ENCODE results near the gene CLPTM1. TPM values are rescaled to one million over a fixed set of nuclear protein-coding genes. Genes with fewer than 3 reads are reported as not detected.

The CLPTM1 gene
- total and polyA plus RNA-seq, 2 donors (not counting 3 experiments of a cell fraction or from before 2014, with no cell fraction given): 108 to 176 TPM

- intact Hi-C loops (cut with micrococcal nuclease): no loop called here
- CTCF ChIA-PET: interaction anchor here (0.7 kb wide), 1 partner anchor 9 kb away, joined by 4 read pairs; no protein-coding TSS in a partner anchor
- Histone ChIP-seq H3K4me3 (replicated peaks in 1 of 3; ENCODE audit: insufficient read depth in 1 of 3, low read depth in 1 of 3, low read length in 3 of 3) (no peak overlapping the region), H3K9me3 (replicated peaks; ENCODE audit: control insufficient read depth, insufficient read depth, low read length) (no peaks in the 10 kb centered on the region), H3K36me3 (ENCODE audit: control insufficient read depth in 2 of 2, extremely low read depth in 1 of 2, insufficient read depth in 2 of 2, low read length in 2 of 2) (peaks cover 0 to 2% of the 10 kb centered on the region in 2 experiments), H3K27me3 (ENCODE audit: control insufficient read depth in 2 of 2, insufficient read depth in 2 of 2, low read length in 2 of 2) (no peaks in the 10 kb centered on the region), H2AFZ (ENCODE audit: low read depth, low read length) (no peak overlapping the region), H3K9ac (replicated peaks; ENCODE audit: extremely low read depth, insufficient read depth, low read length) (no peak overlapping the region), H4K20me1 (replicated peaks; ENCODE audit: control insufficient read depth, extremely low read depth, insufficient read depth, low read length) (no peaks in the 10 kb centered on the region), H3K4me1 (ENCODE audit: control insufficient read depth, extremely low read depth, insufficient read depth, low read length) (no peaks in the 10 kb centered on the region), H3K4me2 (ENCODE audit: insufficient read depth, low read length) (no peak overlapping the region), H3K79me2 (ENCODE audit: control insufficient read depth, insufficient read depth, low read length) (no peaks in the 10 kb centered on the region), H3K27ac (ENCODE audit: insufficient read depth, low read depth, low read length) (no peak overlapping the region), H3K9me1 (replicated peaks; ENCODE audit: control insufficient read depth, extremely low read depth, insufficient read depth, low read length) (no peaks in the 10 kb centered on the region)
- POLR2A ChIA-PET: no interaction called here
- dilution Hi-C loops (cut with MboI; ENCODE audit: extremely low pct_ligation_motif_present, low sequenced_read_pairs): no loop called here
- BruUV-seq (replicated peaks): no TSS peak
- FAIRE-seq: no peak
- no peak for TF ChIP-seq POLR2AphosphoS5 (IDR thresholded peaks at IDR 0.05; ENCODE audit: insufficient read depth, low read depth, low read length)
- TF ChIP-seq POLR2A (IDR thresholded peaks at IDR 0.05; ENCODE audit: low read depth, low read length): no peak
- no peak for TF ChIP-seq MYC (IDR thresholded peaks at IDR 0.05; ENCODE audit: low read depth, low read length)
- TF ChIP-seq GATA2 (IDR thresholded peaks at IDR 0.05; ENCODE audit: insufficient read depth, insufficient read length, low read depth, low read length): no peak
- DNase-seq (ENCODE audit: low read depth, low spot score): no peak
These were observed 67.9 kb downstream of the CLPTM1 start for GRCh38 chr19:45023048-45023447.

GRCh38 chr19:45025264-45025663 lies 70.1 kb downstream of the CLPTM1 start:
- H3K4me2 ChIP-seq (ENCODE audit: insufficient read depth, low read length): no peak overlapping the region
- intact Hi-C loops (cut with micrococcal nuclease) (no loop called here), dilution Hi-C loops (cut with MboI; ENCODE audit: extremely low pct_ligation_motif_present, low sequenced_read_pairs) (no loop called here)
- peaks cover 0 to 6% of the 10 kb centered on the region in 2 experiments for H3K36me3 ChIP-seq (ENCODE audit: control insufficient read depth in 2 of 2, extremely low read depth in 1 of 2, insufficient read depth in 2 of 2, low read length in 2 of 2)
- H3K9me3 ChIP-seq (replicated peaks; ENCODE audit: control insufficient read depth, insufficient read depth, low read length): no peaks in the 10 kb centered on the region
- no peaks in the 10 kb centered on the region for H3K4me1 ChIP-seq (ENCODE audit: control insufficient read depth, extremely low read depth, insufficient read depth, low read length)
- TF ChIP-seq, protein P1, sequence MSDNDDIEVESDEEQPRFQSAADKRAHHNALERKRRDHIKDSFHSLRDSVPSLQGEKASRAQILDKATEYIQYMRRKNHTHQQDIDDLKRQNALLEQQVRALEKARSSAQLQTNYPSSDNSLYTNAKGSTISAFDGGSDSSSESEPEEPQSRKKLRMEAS (IDR thresholded peaks at IDR 0.05; ENCODE audit: insufficient read depth, insufficient read length): no peak
- TF ChIP-seq EZH2 (IDR thresholded peaks at IDR 0.05; ENCODE audit: borderline replicate concordance, low read depth, low read length, severe bottlenecking) (no peak), MYC (IDR thresholded peaks at IDR 0.05; ENCODE audit: low read depth, low read length) (no peak), FOS (IDR thresholded peaks at IDR 0.05; ENCODE audit: borderline replicate concordance, insufficient read depth, low read length) (no peak), JUN (IDR thresholded peaks at IDR 0.05; ENCODE audit: borderline replicate concordance, insufficient read depth, insufficient read length, low read depth) (no peak), POLR2AphosphoS5 (IDR thresholded peaks at IDR 0.05; ENCODE audit: insufficient read depth, low read depth, low read length) (no peak), GATA2 (IDR thresholded peaks at IDR 0.05; ENCODE audit: insufficient read depth, insufficient read length, low read depth, low read length) (no peak), POLR2A (IDR thresholded peaks at IDR 0.05; ENCODE audit: low read depth, low read length) (no peak)
- TF ChIP-seq, protein P2, sequence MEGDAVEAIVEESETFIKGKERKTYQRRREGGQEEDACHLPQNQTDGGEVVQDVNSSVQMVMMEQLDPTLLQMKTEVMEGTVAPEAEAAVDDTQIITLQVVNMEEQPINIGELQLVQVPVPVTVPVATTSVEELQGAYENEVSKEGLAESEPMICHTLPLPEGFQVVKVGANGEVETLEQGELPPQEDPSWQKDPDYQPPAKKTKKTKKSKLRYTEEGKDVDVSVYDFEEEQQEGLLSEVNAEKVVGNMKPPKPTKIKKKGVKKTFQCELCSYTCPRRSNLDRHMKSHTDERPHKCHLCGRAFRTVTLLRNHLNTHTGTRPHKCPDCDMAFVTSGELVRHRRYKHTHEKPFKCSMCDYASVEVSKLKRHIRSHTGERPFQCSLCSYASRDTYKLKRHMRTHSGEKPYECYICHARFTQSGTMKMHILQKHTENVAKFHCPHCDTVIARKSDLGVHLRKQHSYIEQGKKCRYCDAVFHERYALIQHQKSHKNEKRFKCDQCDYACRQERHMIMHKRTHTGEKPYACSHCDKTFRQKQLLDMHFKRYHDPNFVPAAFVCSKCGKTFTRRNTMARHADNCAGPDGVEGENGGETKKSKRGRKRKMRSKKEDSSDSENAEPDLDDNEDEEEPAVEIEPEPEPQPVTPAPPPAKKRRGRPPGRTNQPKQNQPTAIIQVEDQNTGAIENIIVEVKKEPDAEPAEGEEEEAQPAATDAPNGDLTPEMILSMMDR (IDR thresholded peaks at IDR 0.05; ENCODE audit: extremely low read depth in 1 of 2, insufficient read depth in 1 of 2, low read depth in 1 of 2, low read length in 2 of 2): no peak
- H3K27ac ChIP-seq (ENCODE audit: insufficient read depth, low read depth, low read length): no peak overlapping the region
- no peaks in the 10 kb centered on the region for H3K9me1 ChIP-seq (replicated peaks; ENCODE audit: control insufficient read depth, extremely low read depth, insufficient read depth, low read length)
- ChIA-PET CTCF (no interaction called here), POLR2A (no interaction called here)
- H3K27me3 ChIP-seq (ENCODE audit: control insufficient read depth in 2 of 2, insufficient read depth in 2 of 2, low read length in 2 of 2): no peaks in the 10 kb centered on the region
- no peak for FAIRE-seq
- H3K79me2 ChIP-seq (ENCODE audit: control insufficient read depth, insufficient read depth, low read length): no peaks in the 10 kb centered on the region
- no peaks in the 10 kb centered on the region for H4K20me1 ChIP-seq (replicated peaks; ENCODE audit: control insufficient read depth, extremely low read depth, insufficient read depth, low read length)
- H2AFZ ChIP-seq (ENCODE audit: low read depth, low read length): no peak overlapping the region
- no peak for DNase-seq (ENCODE audit: low read depth, low spot score)
- H3K4me3 ChIP-seq (replicated peaks in 1 of 3; ENCODE audit: insufficient read depth in 1 of 3, low read depth in 1 of 3, low read length in 3 of 3): no peak overlapping the region
- H3K9ac ChIP-seq (replicated peaks; ENCODE audit: extremely low read depth, insufficient read depth, low read length): no peak overlapping the region
- BruUV-seq (replicated peaks): no TSS peak

Data from endothelial cell of umbilical vein (primary cell).